ENCODE results near the gene MDFI.

GRCh38 chr6:41672816-41673703 lies 34.8 kb downstream of the MDFI start:
- no peak for TF ChIP-seq POLR2A (IDR thresholded peaks at IDR 0.05)
- TF ChIP-seq, protein P1, sequence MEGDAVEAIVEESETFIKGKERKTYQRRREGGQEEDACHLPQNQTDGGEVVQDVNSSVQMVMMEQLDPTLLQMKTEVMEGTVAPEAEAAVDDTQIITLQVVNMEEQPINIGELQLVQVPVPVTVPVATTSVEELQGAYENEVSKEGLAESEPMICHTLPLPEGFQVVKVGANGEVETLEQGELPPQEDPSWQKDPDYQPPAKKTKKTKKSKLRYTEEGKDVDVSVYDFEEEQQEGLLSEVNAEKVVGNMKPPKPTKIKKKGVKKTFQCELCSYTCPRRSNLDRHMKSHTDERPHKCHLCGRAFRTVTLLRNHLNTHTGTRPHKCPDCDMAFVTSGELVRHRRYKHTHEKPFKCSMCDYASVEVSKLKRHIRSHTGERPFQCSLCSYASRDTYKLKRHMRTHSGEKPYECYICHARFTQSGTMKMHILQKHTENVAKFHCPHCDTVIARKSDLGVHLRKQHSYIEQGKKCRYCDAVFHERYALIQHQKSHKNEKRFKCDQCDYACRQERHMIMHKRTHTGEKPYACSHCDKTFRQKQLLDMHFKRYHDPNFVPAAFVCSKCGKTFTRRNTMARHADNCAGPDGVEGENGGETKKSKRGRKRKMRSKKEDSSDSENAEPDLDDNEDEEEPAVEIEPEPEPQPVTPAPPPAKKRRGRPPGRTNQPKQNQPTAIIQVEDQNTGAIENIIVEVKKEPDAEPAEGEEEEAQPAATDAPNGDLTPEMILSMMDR (IDR thresholded peaks at IDR 0.05): no peak
